Measurements from ENCODE around the gene PPIC.

GRCh38 chr5:123037104-123037418 lies 536 bp upstream of the PPIC start:
- TF ChIP-seq CTCF (IDR thresholded peaks at IDR 0.05) (no peak), ZFX (IDR thresholded peaks at IDR 0.05; ENCODE audit: borderline replicate concordance) (no peak)
